ENCODE data around the gene AMOTL2.

DNA sequence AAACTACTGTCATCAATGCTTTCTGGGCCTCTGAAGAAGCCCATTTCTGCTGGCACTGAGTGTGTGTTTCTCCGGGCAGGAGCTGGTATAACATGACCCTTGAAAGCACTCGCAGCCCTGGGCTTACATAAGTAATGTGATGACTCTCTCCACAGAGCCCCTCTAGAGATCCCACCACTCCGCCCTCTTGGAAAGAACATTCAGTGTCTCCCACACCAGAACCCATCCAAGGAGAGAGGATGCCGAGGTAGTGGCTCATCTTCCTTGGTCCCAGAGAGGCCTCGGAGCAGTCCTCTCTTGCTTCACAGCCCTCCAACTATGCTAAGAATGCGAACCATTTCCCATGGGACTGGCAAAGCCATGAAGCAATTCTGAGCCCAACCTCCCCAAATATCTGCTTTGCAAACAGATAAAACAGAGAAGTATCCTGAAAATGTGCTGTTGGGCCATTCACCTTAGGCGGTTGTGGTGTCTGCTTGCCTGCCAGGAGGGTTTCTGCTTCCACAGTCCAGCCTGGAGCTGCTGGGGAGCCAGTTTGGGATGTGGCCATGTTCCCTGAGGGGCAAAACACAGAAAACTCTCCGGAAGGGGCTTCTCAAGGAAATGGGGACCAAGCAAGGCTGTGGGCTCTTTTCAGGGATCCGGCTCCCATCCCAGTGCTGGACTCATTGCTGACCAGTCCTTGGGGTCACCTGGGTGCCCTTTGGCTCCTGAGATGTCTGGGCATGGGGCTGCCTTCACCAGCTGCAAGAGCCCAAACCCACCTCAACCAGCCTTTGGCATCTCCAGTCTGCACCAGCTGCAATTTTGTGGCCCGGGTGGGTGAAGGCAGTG, 47.3 kb downstream of the AMOTL2 start:
- TF ChIP-seq POLR2A (IDR thresholded peaks at IDR 0.05) = no peak
- no peak for TF ChIP-seq CTCF (IDR thresholded peaks at IDR 0.05)
